Breast epithelium (tissue), 4 donors: ENCODE results near the gene DYNC1H1. TPM values are rescaled to one million over a fixed set of nuclear protein-coding genes. Genes with fewer than 3 reads are reported as not detected.
"Not testable (repeated sequence)": the region's sequence is repeated elsewhere in the genome, so short reads cannot be mapped to it uniquely, and the experiment has no call there.

ENCODE experiments used
- DNase-seq, 2 donors: peaks; one replicate each; pipeline ENCODE4 v3.0.0-alpha.2; 2019; ENCODE audit warnings: low spot score in 2 of 2
- H3K27ac ChIP-seq, 2 donors: fragments of 200-600 bp; sonication (generic) in 1 of 2; one replicate each; pipeline ENCODE4 v1.5.1; 2016 to 2019; ENCODE audit warnings: mild to moderate bottlenecking in 1 of 2
- H3K27me3 ChIP-seq, 2 donors: fragments of 200-600 bp; sonication (generic) in 1 of 2; one replicate each; pipeline versions ENCODE4 v1.5.1 to v1.6.0; 2017 to 2019; ENCODE audit warnings: control low read depth in 1 of 2, mild to moderate bottlenecking in 1 of 2
- H3K36me3 ChIP-seq: fragments of 200-600 bp; one replicate; pipeline ENCODE4 v1.5.1; 2019
- H3K4me1 ChIP-seq, 2 donors: fragments of 200-600 bp; sonication (generic); one replicate each; pipeline ENCODE4 v1.5.1; 2016 to 2019; ENCODE audit warnings: control low read depth in 1 of 2
- H3K4me3 ChIP-seq, 3 donors: fragments of 200-600 bp; sonication (generic); 1 replicate in 2 of 3; 2 replicates in 1 of 3; pipeline ENCODE4 v1.5.1; 2016 to 2019; ENCODE audit warnings: mild to moderate bottlenecking in 3 of 3, moderate library complexity in 2 of 3
- H3K9me3 ChIP-seq, 2 donors: fragments of 200-600 bp; sonication (generic) in 1 of 2; one replicate each; pipeline ENCODE4 v1.5.1; 2016 to 2019; ENCODE audit warnings: control low read depth in 1 of 2
- POLR2A ChIP-seq: fragments of 450-650 bp; IDR thresholded peaks from one replicate; pipeline ENCODE4 v1.6.1; 2016; ENCODE audit warnings: antibody characterized with exemption, mild to moderate bottlenecking, moderate library complexity
- POLR2AphosphoS5 ChIP-seq, 3 donors: sonication (generic); formaldehyde crosslinking; IDR thresholded peaks; one replicate each; pipeline ENCODE4 v1.6.1; 2017; ENCODE audit warnings: antibody characterized with exemption in 3 of 3
- intact Hi-C: fragments of 100-400 bp; cut with DNase I; formaldehyde crosslinking; loops from one replicate; pipeline ENCODE4 v1.15.1; 2023; ENCODE audit warnings: low total_unique reads
- total RNA-seq, 3 donors: library from RNA; depleted of rRNA; stranded (reverse); fragments of >200 nt; gene quantifications; one replicate each; pipeline ENCODE4 v1.1.0, GENCODE V29; 2016
- TF ChIP-seq, protein P1 (sequence below), 3 donors: fragments of 450-650 bp; IDR thresholded peaks; one replicate each; pipeline ENCODE4 v1.5.1; 2016 to 2017; ENCODE audit warnings: antibody characterized with exemption in 3 of 3, mild to moderate bottlenecking in 3 of 3, moderate library complexity in 3 of 3

Gene DYNC1H1
- total RNA-seq, 3 donors from 2014 or later = 355 to 424 (median 391) TPM

DNA sequence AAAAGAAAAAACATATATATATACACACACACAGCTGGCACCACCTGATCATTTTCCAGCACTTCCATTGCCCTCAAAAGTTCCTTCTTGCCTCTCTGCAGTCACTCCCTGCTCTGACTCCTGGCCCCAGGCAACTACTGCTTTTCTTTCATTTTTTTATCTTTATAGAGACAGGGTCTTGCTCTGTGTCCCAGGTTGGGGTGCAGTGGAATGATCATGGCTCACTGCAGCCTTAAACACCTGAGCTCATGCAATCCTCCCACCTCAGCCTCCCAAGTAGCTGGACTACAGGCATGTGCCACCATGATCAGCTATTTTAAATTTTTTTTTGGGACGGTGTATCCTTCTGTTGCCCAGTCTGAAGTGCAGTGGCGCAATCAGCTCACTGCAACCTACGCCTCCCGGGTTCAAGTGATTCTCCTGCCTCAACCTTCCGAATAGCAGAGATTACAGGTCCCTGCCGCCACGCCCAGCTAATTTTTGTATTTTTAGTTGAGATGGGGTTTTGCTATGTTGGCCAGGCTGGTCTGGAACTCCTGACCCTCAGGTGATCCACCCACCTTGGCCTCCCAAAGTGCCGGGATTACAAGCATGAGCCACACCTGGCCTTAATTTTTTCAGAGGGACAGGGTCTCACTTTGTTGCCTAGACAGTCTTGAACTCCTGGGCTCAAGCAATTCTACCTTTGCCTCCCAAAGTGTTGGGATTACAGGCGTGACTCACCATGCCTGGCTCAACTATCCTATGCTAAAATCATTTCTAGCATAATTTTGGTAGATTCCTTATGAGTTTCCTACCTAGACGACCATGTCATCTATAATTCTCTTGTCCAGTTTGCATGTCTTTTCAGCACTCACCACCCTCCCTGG is 114.7 kb downstream of the DYNC1H1 start:
- H3K9me3 ChIP-seq = no peaks in the 10 kb centered on the region
- H3K36me3 ChIP-seq = peaks cover 4% of the 10 kb centered on the region
- peaks cover 2 to 19% of the 10 kb centered on the region in 2 donors for H3K4me1 ChIP-seq
- no peak overlapping the region for H3K27ac ChIP-seq
- H3K27me3 ChIP-seq = no peaks in the 10 kb centered on the region
- no peak for DNase-seq
- intact Hi-C loops = no loop called here
- no peak overlapping the region for H3K4me3 ChIP-seq
- TF ChIP-seq POLR2A = no peak
- TF ChIP-seq, protein P1, sequence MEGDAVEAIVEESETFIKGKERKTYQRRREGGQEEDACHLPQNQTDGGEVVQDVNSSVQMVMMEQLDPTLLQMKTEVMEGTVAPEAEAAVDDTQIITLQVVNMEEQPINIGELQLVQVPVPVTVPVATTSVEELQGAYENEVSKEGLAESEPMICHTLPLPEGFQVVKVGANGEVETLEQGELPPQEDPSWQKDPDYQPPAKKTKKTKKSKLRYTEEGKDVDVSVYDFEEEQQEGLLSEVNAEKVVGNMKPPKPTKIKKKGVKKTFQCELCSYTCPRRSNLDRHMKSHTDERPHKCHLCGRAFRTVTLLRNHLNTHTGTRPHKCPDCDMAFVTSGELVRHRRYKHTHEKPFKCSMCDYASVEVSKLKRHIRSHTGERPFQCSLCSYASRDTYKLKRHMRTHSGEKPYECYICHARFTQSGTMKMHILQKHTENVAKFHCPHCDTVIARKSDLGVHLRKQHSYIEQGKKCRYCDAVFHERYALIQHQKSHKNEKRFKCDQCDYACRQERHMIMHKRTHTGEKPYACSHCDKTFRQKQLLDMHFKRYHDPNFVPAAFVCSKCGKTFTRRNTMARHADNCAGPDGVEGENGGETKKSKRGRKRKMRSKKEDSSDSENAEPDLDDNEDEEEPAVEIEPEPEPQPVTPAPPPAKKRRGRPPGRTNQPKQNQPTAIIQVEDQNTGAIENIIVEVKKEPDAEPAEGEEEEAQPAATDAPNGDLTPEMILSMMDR (IDR thresholded peaks at IDR 0.05) = no peak
- no peak for TF ChIP-seq POLR2AphosphoS5 (IDR thresholded peaks at IDR 0.05)

- Histone ChIP-seq H3K27ac (no peak overlapping the region), H3K9me3 (no peaks in the 10 kb centered on the region), H3K36me3 (peaks cover 4% of the 10 kb centered on the region), H3K4me3 (no peak overlapping the region), H3K27me3 (no peaks in the 10 kb centered on the region), H3K4me1 (peaks cover 4 to 24% of the 10 kb centered on the region in 2 donors)
- intact Hi-C loops = no loop called here
- no peak for TF ChIP-seq POLR2A
- TF ChIP-seq, protein P1 (IDR thresholded peaks at IDR 0.05) = no peak
- TF ChIP-seq POLR2AphosphoS5 (IDR thresholded peaks at IDR 0.05) = no peak
- no peak for DNase-seq
These were observed 115.3 kb downstream of the DYNC1H1 start for GRCh38 chr14:102079700-102079979.

DNA sequence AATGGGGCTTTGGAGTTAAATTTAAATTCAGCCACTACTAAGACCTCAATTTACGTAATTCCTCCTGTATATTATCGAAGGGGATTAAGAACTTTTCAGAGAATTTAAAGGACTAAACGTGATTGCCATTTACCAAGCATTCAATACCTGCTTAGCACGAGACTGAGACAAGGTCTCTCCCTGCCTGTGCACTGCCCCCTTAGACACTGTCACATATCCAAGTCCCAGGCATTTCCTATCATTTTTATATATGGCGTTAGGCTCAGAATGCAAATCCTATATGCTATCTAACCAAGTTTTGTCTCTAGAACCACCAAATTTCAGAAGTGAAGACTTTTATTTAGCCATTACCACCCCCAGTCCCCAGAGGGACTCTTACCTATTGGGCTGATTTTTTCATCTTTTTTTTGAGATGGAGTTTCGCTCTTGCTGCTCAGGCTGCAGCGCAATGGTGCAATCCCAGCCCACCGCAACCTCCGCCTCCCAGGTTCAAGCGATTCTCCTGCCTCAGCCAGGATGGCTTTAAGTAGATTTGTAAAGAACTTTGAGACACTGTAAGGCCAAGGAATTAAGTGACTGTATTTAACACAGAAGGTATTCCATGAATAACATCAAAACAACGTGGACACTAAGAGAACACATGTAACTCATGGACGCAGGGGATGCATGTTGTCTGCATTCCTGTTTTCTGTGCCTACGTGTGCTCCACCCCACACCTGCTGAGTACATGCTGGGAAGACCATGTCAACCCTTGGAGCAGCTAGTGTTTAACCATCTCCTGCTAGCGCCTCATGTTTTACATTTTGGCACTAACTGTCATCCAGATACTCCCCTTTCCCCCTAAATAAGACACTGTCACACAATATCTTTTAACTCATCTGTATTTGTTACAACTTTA is 116.1 kb downstream of the DYNC1H1 start:
- TF ChIP-seq, protein P1 (IDR thresholded peaks at IDR 0.05) = no peak
- TF ChIP-seq POLR2A (no peak), POLR2AphosphoS5 (IDR thresholded peaks at IDR 0.05) (no peak)
- H3K36me3 ChIP-seq = peaks cover 4% of the 10 kb centered on the region
- H3K4me3 ChIP-seq = no peak overlapping the region
- no peaks in the 10 kb centered on the region for H3K27me3 ChIP-seq
- intact Hi-C loops = no loop called here
- DNase-seq = no peak
- H3K9me3 ChIP-seq = no peaks in the 10 kb centered on the region
- H3K4me1 ChIP-seq = peaks cover 9 to 25% of the 10 kb centered on the region in 2 donors
- H3K27ac ChIP-seq = no peak overlapping the region

- intact Hi-C loops = no loop called here
These were observed 117.1 kb downstream of the DYNC1H1 start for GRCh38 chr14:102081231-102082080.

GRCh38 chr14:102084522-102084921 is 120.1 kb downstream of the DYNC1H1 start:
- DNase-seq, H3K36me3 ChIP-seq, H3K9me3 ChIP-seq, intact Hi-C loops, H3K27me3 ChIP-seq: not testable (repeated sequence)
- H3K4me3 ChIP-seq = peak overlapping the region in 1 of 3 donors; percentile 43
- peaks cover 20 to 26% of the 10 kb centered on the region in 2 donors for H3K4me1 ChIP-seq
- peak overlapping the region in 1 of 2 donors; percentile 61 for H3K27ac ChIP-seq

More at GRCh38 chr14:102081231-102082080, 117.1 kb downstream of the DYNC1H1 start:
- TF ChIP-seq, protein P1 (IDR thresholded peaks at IDR 0.05) = no peak
- TF ChIP-seq POLR2A = no peak
- Histone ChIP-seq H3K9me3 (no peaks in the 10 kb centered on the region), H3K27me3 (no peaks in the 10 kb centered on the region), H3K4me1 (peaks cover 12 to 26% of the 10 kb centered on the region in 2 donors), H3K27ac (peak overlapping the region in 1 of 2 donors; percentile 14), H3K4me3 (no peak overlapping the region), H3K36me3 (peaks cover 4% of the 10 kb centered on the region)
- no peak for DNase-seq
